Measurements from ENCODE around the gene IKZF4. TPM values are rescaled to one million over a fixed set of nuclear protein-coding genes. Genes with fewer than 3 reads are reported as not detected.

IKZF4 gene
- polyA plus RNA-seq, 1 experiment, result 3.9 TPM

- POLR2A ChIA-PET, result interaction anchor here (0.6 kb wide), 1 partner anchor 8 kb away, joined by 3 read pairs; no protein-coding TSS in a partner anchor
- CTCF ChIA-PET, result interaction anchor here (0.6 to 3.1 kb wide), 19 partner anchors 8 to 289 kb away, joined by 3 to 104 read pairs (median 8); partner anchors contain the start of genes IKZF4, PA2G4, RAB5B and SUOX
- Histone ChIP-seq H3K9me3 (ENCODE audit: control insufficient read depth, insufficient read depth, low read length) (no peaks in the 10 kb centered on the region), H3K4me3 (ENCODE audit: low read depth, low read length) (no peak overlapping the region), H3K27ac (ENCODE audit: low read depth, low read length) (peak overlapping the region; percentile 65), H3K27me3 (ENCODE audit: control insufficient read depth, insufficient read depth, low read length) (no peaks in the 10 kb centered on the region)
- DNase-seq (ENCODE audit: low read depth, low spot score), result no peak
- no peak for TF ChIP-seq CTCF (IDR thresholded peaks at IDR 0.05; ENCODE audit: low read depth, low read length)
Observed at GRCh38 chr12:56028511-56029165, 7.8 kb downstream of the IKZF4 start.

GRCh38 chr12:56029166-56029519 is 8.3 kb downstream of the IKZF4 start:
- H3K9me3 ChIP-seq (ENCODE audit: control insufficient read depth, insufficient read depth, low read length), result no peaks in the 10 kb centered on the region
- POLR2A ChIA-PET, result interaction anchor here (0.9 kb wide), 1 partner anchor 9 kb away, joined by 5 read pairs; the partner anchor contains the start of gene IKZF4
- no peak overlapping the region for H3K4me3 ChIP-seq (ENCODE audit: low read depth, low read length)
- no peak for TF ChIP-seq CTCF (IDR thresholded peaks at IDR 0.05; ENCODE audit: low read depth, low read length)
- H3K27ac ChIP-seq (ENCODE audit: low read depth, low read length), result peak overlapping the region; percentile 65
- no peaks in the 10 kb centered on the region for H3K27me3 ChIP-seq (ENCODE audit: control insufficient read depth, insufficient read depth, low read length)
- no peak for DNase-seq (ENCODE audit: low read depth, low spot score)
- CTCF ChIA-PET, result interaction anchor here (0.6 to 3.1 kb wide), 22 partner anchors 8 to 290 kb away, joined by 3 to 104 read pairs (median 7); partner anchors contain the start of genes IKZF4, PA2G4, RAB5B and SUOX

- no peaks in the 10 kb centered on the region for H3K27me3 ChIP-seq (ENCODE audit: control insufficient read depth, insufficient read depth, low read length)
- H3K27ac ChIP-seq (ENCODE audit: low read depth, low read length), result no peak overlapping the region
- CTCF ChIA-PET, result interaction anchor here (0.6 to 3.1 kb wide), 25 partner anchors 9 to 319 kb away, joined by 3 to 104 read pairs (median 5); partner anchors contain the start of genes IKZF4, PA2G4, RAB5B and SUOX
- H3K4me3 ChIP-seq (ENCODE audit: low read depth, low read length), result no peak overlapping the region
- TF ChIP-seq CTCF (IDR thresholded peaks at IDR 0.05; ENCODE audit: low read depth, low read length), result peak; percentile 89
- H3K9me3 ChIP-seq (ENCODE audit: control insufficient read depth, insufficient read depth, low read length), result no peaks in the 10 kb centered on the region
- POLR2A ChIA-PET, result interaction anchor here (0.9 kb wide), 1 partner anchor 9 kb away, joined by 5 read pairs; the partner anchor contains the start of gene IKZF4
- no peak for DNase-seq (ENCODE audit: low read depth, low spot score)
Observed at GRCh38 chr12:56029666-56030293, 8.9 kb downstream of the IKZF4 start.

- H3K9me3 ChIP-seq (ENCODE audit: control insufficient read depth, insufficient read depth, low read length), result no peaks in the 10 kb centered on the region
- no peak for TF ChIP-seq CTCF (IDR thresholded peaks at IDR 0.05; ENCODE audit: low read depth, low read length)
- no peaks in the 10 kb centered on the region for H3K27me3 ChIP-seq (ENCODE audit: control insufficient read depth, insufficient read depth, low read length)
- ChIA-PET POLR2A (no interaction called here), CTCF (interaction anchor here (1.7 kb wide), 1 partner anchor 36 kb away, joined by 8 read pairs; no protein-coding TSS in a partner anchor)
- H3K4me3 ChIP-seq (ENCODE audit: low read depth, low read length), result no peak overlapping the region
- H3K27ac ChIP-seq (ENCODE audit: low read depth, low read length), result no peak overlapping the region
- no peak for DNase-seq (ENCODE audit: low read depth, low spot score)
Observed at GRCh38 chr12:56031987-56032386, 11.1 kb downstream of the IKZF4 start.
